BJ (cell line): ENCODE data around the gene FEV. TPM values are rescaled to one million over a fixed set of nuclear protein-coding genes. Genes with fewer than 3 reads are reported as not detected.
"Not testable (repeated sequence)": the region's sequence is repeated elsewhere in the genome, so short reads cannot be mapped to it uniquely, and the experiment has no call there.

Source experiments
- CTCF ChIA-PET: fragments of 350-600 bp; formaldehyde crosslinking; extraction: SDS; loops from one replicate; lab custom pipeline; 2021; ENCODE audit warnings: antibody characterized with exemption, inconsistent platforms; lab: Yijun Ruan, JAX
- POLR2A ChIA-PET: fragments of 300-600 bp; sonication (Branson Sonifier 250); formaldehyde crosslinking; extraction: SDS; loops from one replicate; lab custom pipeline; 2021; ENCODE audit warnings: antibody characterized with exemption; lab: Charles Lee
- DNase-seq: peaks from one replicate; pipeline ENCODE4 v3.0.0-alpha.2; 2011; ENCODE audit warnings: low read depth
- H3K27me3 ChIP-seq: 2 replicates; pipeline ENCODE4 v1.6.0; 2011; ENCODE audit warnings: low read length; ENCODE audit not compliant: control insufficient read depth, insufficient read depth
- H3K36me3 ChIP-seq: 2 replicates; pipeline ENCODE4 v1.5.1; 2011; ENCODE audit warnings: low read length; ENCODE audit not compliant: control insufficient read depth, insufficient read depth
- H3K4me3 ChIP-seq: 2 replicates; pipeline ENCODE4 v1.5.1; 2011; ENCODE audit warnings: low read depth, mild to moderate bottlenecking, control low read depth, low read length
- polyA plus RNA-seq: library from polyadenylated mRNA; depleted of rRNA; stranded (reverse); fragments of >200 nt; gene quantifications from 2 replicates; pipeline ENCODE4 v1.2.3, GENCODE V29; 2011; rRNA removed
- small RNA-seq: library from RNA; depleted of rRNA; stranded (forward); fragments of <200 nt; gene quantifications from one replicate; pipeline ENCODE3, GENCODE V24; 2012; ENCODE audit warnings: low replicate concordance, low read depth; ENCODE audit not compliant: insufficient read length
- TF ChIP-seq, protein P1 (sequence below): IDR thresholded peaks from 2 replicates; pipeline ENCODE4 v1.5.1; 2011; ENCODE audit warnings: low read depth, mild to moderate bottlenecking, control low read depth, inconsistent platforms, low read length, moderate library complexity; ENCODE audit not compliant: insufficient read depth

FEV gene
- polyA plus RNA-seq, 1 experiment = not detected

GRCh38 chr2:218946621-218947020, 38.4 kb downstream of the FEV start:
- H3K27me3 ChIP-seq = peaks cover 7% of the 10 kb centered on the region
- no peaks in the 10 kb centered on the region for H3K36me3 ChIP-seq
- ChIA-PET CTCF (interaction anchor here (0.9 to 1.1 kb wide), 2 partner anchors 21 to 33 kb away, joined by 3 read pairs; no protein-coding TSS in a partner anchor), POLR2A (no interaction called here)
- no peak overlapping the region for H3K4me3 ChIP-seq
- DNase-seq = no peak
- TF ChIP-seq, protein P1, sequence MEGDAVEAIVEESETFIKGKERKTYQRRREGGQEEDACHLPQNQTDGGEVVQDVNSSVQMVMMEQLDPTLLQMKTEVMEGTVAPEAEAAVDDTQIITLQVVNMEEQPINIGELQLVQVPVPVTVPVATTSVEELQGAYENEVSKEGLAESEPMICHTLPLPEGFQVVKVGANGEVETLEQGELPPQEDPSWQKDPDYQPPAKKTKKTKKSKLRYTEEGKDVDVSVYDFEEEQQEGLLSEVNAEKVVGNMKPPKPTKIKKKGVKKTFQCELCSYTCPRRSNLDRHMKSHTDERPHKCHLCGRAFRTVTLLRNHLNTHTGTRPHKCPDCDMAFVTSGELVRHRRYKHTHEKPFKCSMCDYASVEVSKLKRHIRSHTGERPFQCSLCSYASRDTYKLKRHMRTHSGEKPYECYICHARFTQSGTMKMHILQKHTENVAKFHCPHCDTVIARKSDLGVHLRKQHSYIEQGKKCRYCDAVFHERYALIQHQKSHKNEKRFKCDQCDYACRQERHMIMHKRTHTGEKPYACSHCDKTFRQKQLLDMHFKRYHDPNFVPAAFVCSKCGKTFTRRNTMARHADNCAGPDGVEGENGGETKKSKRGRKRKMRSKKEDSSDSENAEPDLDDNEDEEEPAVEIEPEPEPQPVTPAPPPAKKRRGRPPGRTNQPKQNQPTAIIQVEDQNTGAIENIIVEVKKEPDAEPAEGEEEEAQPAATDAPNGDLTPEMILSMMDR = no peak

- ChIA-PET POLR2A (no interaction called here), CTCF (no interaction called here)
- no peak for DNase-seq
- no peak overlapping the region for H3K4me3 ChIP-seq
- peaks cover 3% of the 10 kb centered on the region for H3K27me3 ChIP-seq
- no peaks in the 10 kb centered on the region for H3K36me3 ChIP-seq
- TF ChIP-seq, protein P1 = no peak
Measured at GRCh38 chr2:218944759-218945404, 40.1 kb downstream of the FEV start.

DNA sequence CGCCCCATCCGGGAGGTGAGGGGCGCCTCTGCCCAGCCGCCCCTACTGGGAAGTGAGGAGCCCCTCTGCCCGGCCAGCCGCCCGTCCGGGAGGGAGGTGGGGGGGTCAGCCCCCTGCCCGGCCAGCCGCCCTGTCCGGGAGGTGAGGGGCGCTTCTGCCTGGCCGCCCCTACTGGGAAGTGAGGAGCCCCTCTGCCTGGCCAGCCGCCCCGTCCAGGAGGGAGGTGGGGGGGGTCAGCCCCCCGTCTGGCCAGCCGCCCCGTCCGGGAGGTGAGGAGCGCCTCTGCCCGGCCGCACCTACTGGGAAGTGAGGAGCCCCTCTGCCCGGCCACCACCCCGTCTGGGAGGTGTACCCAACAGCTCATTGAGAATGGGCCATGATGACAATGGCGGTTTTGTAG, 53.2 kb downstream of the FEV start:
- H3K4me3 ChIP-seq, CTCF ChIA-PET, H3K36me3 ChIP-seq, DNase-seq, POLR2A ChIA-PET, H3K27me3 ChIP-seq: not testable (repeated sequence)

Small RNA genes within 50 kb of the gene (small RNA-seq; reads per million reads assigned to genes)
- not detected for gene MIR375

Other genes with a start within 250 kb of the FEV start
- gene CYP27A1, start 203.0 kb downstream of the FEV start, polyA plus RNA-seq = 17.2 and 26.8 TPM in 2 replicates
- not detected in 2 replicates for gene PRKAG3, start 153.4 kb downstream of the FEV start, polyA plus RNA-seq
- gene WNT6, start 125.4 kb downstream of the FEV start, polyA plus RNA-seq = not detected in 2 replicates
- not detected in 2 replicates for gene WNT10A, start 104.3 kb downstream of the FEV start, polyA plus RNA-seq
- 0.02 TPM in 1 of 2 replicates, not detected in the other for gene CDK5R2, start 25.5 kb downstream of the FEV start, polyA plus RNA-seq
- 0.26 TPM in 1 of 2 replicates, not detected in the other for gene CRYBA2, start 8.2 kb upstream of the FEV start, polyA plus RNA-seq
- not detected in 2 replicates for gene CFAP65, start 56.3 kb upstream of the FEV start, polyA plus RNA-seq
- 0.05 TPM in 2 replicates for gene IHH, start 75.7 kb upstream of the FEV start, polyA plus RNA-seq
- gene NHEJ1, start 175.6 kb upstream of the FEV start, polyA plus RNA-seq = 23.9 and 24.1 TPM in 2 replicates
- gene SLC23A3, start 184.8 kb upstream of the FEV start, polyA plus RNA-seq = 1.1 and 1.3 TPM in 2 replicates
- 43.5 and 66.9 TPM in 2 replicates for gene CNPPD1, start 191.7 kb upstream of the FEV start, polyA plus RNA-seq
- gene RETREG2, start 193.1 kb upstream of the FEV start, polyA plus RNA-seq = 95.9 and 131 TPM in 2 replicates
- 45.6 and 62.9 TPM in 2 replicates for gene ZFAND2B, start 221.6 kb upstream of the FEV start, polyA plus RNA-seq
- gene ABCB6, start 233.8 kb upstream of the FEV start, polyA plus RNA-seq = 20.3 and 33.4 TPM in 2 replicates
- gene ATG9A, start 244.5 kb upstream of the FEV start, polyA plus RNA-seq = 105 and 132 TPM in 2 replicates
- 30.0 and 37.7 TPM in 2 replicates for gene ANKZF1, start 244.6 kb upstream of the FEV start, polyA plus RNA-seq